ENCODE measurements around the gene VWA8. TPM values are rescaled to one million over a fixed set of nuclear protein-coding genes. Genes with fewer than 3 reads are reported as not detected.

The VWA8 gene
- total and polyA plus RNA-seq, 4 donors = 7.1 to 50.3 (median 12.4) TPM

GRCh38 chr13:41550276-41550675 lies 410.6 kb downstream of the VWA8 start:
- H3K36me3 ChIP-seq (ENCODE audit: control insufficient read depth in 4 of 4, insufficient read depth in 3 of 4, low read depth in 1 of 4, low read length in 3 of 4) = no peaks in the 10 kb centered on the region
- 96% methylated on average over 8 of the region's 8 CpGs for WGBS
- H3K9me3 ChIP-seq (ENCODE audit: control insufficient read depth in 4 of 4, low read length in 3 of 4) = no peaks in the 10 kb centered on the region
- H3K4me1 ChIP-seq (ENCODE audit: control insufficient read depth in 4 of 4, insufficient read depth in 4 of 4, low read length in 3 of 4) = no peaks in the 10 kb centered on the region
- no peak overlapping the region for H3K27ac ChIP-seq (ENCODE audit: low read depth in 1 of 2, low read length in 2 of 2)
- no peaks in the 10 kb centered on the region for H3K27me3 ChIP-seq (ENCODE audit: control insufficient read depth in 4 of 4, insufficient read depth in 4 of 4, low read length in 3 of 4)
- DNase-seq (ENCODE audit: low spot score) = no peak
- no peak overlapping the region for H3K4me3 ChIP-seq (ENCODE audit: low read depth in 1 of 3, low read length in 3 of 3)
- TF ChIP-seq RAD21 (IDR thresholded peaks at IDR 0.05) (no peak), REST (IDR thresholded peaks at IDR 0.05) (no peak), NR2F2 (IDR thresholded peaks at IDR 0.05) (no peak), YY1 (IDR thresholded peaks at IDR 0.05) (no peak), MAX (IDR thresholded peaks at IDR 0.05) (no peak), HNF4A (conservative IDR thresholded peaks at IDR 0.05) (no peak), FOXA2 (IDR thresholded peaks at IDR 0.05) (no peak), FOXA1 (IDR thresholded peaks at IDR 0.05) (no peak), ZBTB33 (IDR thresholded peaks at IDR 0.05) (no peak), EGR1 (IDR thresholded peaks at IDR 0.05; ENCODE audit: low read depth in 2 of 2) (no peak), SP1 (IDR thresholded peaks at IDR 0.05) (no peak), HNF4G (IDR thresholded peaks at IDR 0.05) (no peak), RXRA (IDR thresholded peaks at IDR 0.05) (no peak), CTCF (IDR thresholded peaks at IDR 0.05; ENCODE audit: low read depth, low read length, missing input control) (no peak), JUND (IDR thresholded peaks at IDR 0.05) (no peak), TAF1 (conservative IDR thresholded peaks at IDR 0.05) (no peak), GABPA (IDR thresholded peaks at IDR 0.05 in 1 of 2, conservative IDR thresholded peaks at IDR 0.05 in 1 of 2) (no peak), ATF3 (IDR thresholded peaks at IDR 0.05) (no peak)
- H3K9ac ChIP-seq (ENCODE audit: low read depth in 1 of 2, low read length in 2 of 2) = no peak overlapping the region
